Astrocyte (in vitro differentiated cells and primary cell): ENCODE results near the gene FBN1. TPM values are rescaled to one million over a fixed set of nuclear protein-coding genes. Genes with fewer than 3 reads are reported as not detected.

Source experiments
- DNase-seq: peaks from one replicate; pipeline ENCODE4 v3.0.0-alpha.2; 2010; ENCODE audit warnings: low read depth
- FAIRE-seq: peaks from 2 replicates; lab custom pipeline; 2011; peaks lifted over from hg19 to GRCh38; lab: Jason Lieb, UNC
- H2AFZ ChIP-seq: 2 replicates; pipeline ENCODE4 v1.6.0; 2012; ENCODE audit warnings: low read depth, low read length, inconsistent platforms
- H3K27ac ChIP-seq: 2 replicates; pipeline ENCODE4 v1.5.1; 2011; ENCODE audit warnings: low read depth, low read length, inconsistent platforms
- H3K27me3 ChIP-seq: 2 replicates; pipeline ENCODE4 v1.6.0; 2011; ENCODE audit warnings: low read length, inconsistent platforms; ENCODE audit not compliant: insufficient read depth
- H3K36me3 ChIP-seq: 2 replicates; pipeline ENCODE4 v1.5.1; 2011; ENCODE audit warnings: low read length, inconsistent platforms; ENCODE audit not compliant: insufficient read depth
- H3K4me1 ChIP-seq: 2 replicates; pipeline ENCODE4 v1.5.1; 2011; ENCODE audit warnings: low read length, inconsistent platforms; ENCODE audit not compliant: insufficient read depth
- H3K4me2 ChIP-seq: 2 replicates; pipeline ENCODE4 v1.6.0; 2012; ENCODE audit warnings: low read length, inconsistent platforms
- H3K4me3 ChIP-seq: 2 replicates; pipeline ENCODE4 v1.5.1; 2011; ENCODE audit warnings: low read depth, mild to moderate bottlenecking, low read length, inconsistent platforms; ENCODE audit not compliant: insufficient read depth
- H3K79me2 ChIP-seq: 2 replicates; pipeline ENCODE4 v1.6.0; 2012; ENCODE audit warnings: mild to moderate bottlenecking, low read length, inconsistent platforms; ENCODE audit not compliant: insufficient read depth
- H3K9ac ChIP-seq: 2 replicates; pipeline ENCODE4 v1.6.0; 2012; ENCODE audit warnings: mild to moderate bottlenecking, low read length, inconsistent platforms
- H3K9me3 ChIP-seq: 2 replicates; pipeline ENCODE4 v1.5.1; 2012; ENCODE audit warnings: low read depth, mild to moderate bottlenecking, low read length, inconsistent platforms; ENCODE audit not compliant: insufficient read depth
- H4K20me1 ChIP-seq: 2 replicates; pipeline ENCODE4 v1.6.0; 2012; ENCODE audit warnings: low read length, inconsistent platforms; ENCODE audit not compliant: insufficient read depth
- H3K27ac Mint-ChIP-seq: one replicate; pipeline ENCODE4 v1.8.0; 2021; ENCODE audit warnings: mild to moderate bottlenecking, mixed read lengths; ENCODE audit not compliant: unreplicated experiment
- H3K27me3 Mint-ChIP-seq: one replicate; pipeline ENCODE4 v1.8.0; 2021; ENCODE audit warnings: low read depth, mixed read lengths; ENCODE audit not compliant: unreplicated experiment
- H3K36me3 Mint-ChIP-seq: one replicate; pipeline ENCODE4 v1.8.0; 2021; ENCODE audit warnings: low read depth, mixed read lengths; ENCODE audit not compliant: unreplicated experiment
- H3K4me1 Mint-ChIP-seq: one replicate; pipeline ENCODE4 v1.8.0; 2021; ENCODE audit warnings: low read depth, mixed read lengths; ENCODE audit not compliant: unreplicated experiment
- H3K4me3 Mint-ChIP-seq: one replicate; pipeline ENCODE4 v1.8.0; 2021; ENCODE audit warnings: mild to moderate bottlenecking, moderate library complexity, mixed read lengths; ENCODE audit not compliant: unreplicated experiment
- H3K9me3 Mint-ChIP-seq: one replicate; pipeline ENCODE4 v1.8.0; 2021; ENCODE audit warnings: mild to moderate bottlenecking, mixed read lengths; ENCODE audit not compliant: unreplicated experiment
- CTCF ChIP-seq: IDR thresholded peaks from 2 replicates; pipeline ENCODE4 v1.5.1; 2011; ENCODE audit warnings: low read depth, mild to moderate bottlenecking, inconsistent platforms, low read length, moderate library complexity; ENCODE audit not compliant: insufficient read depth
- EZH2 ChIP-seq: IDR thresholded peaks from 2 replicates; pipeline ENCODE4 v1.6.1; 2012; ENCODE audit warnings: mild to moderate bottlenecking, low read length, inconsistent platforms; ENCODE audit not compliant: insufficient read depth
- total RNA-seq: library from RNA; stranded (reverse); gene quantifications from 2 replicates; pipeline ENCODE4 v1.2.1, GENCODE V29; 2021

Gene FBN1
- total RNA-seq, 1 donor from 2014 or later = 210 TPM

- Histone ChIP-seq H3K9ac (no peak overlapping the region), H3K79me2 (no peaks in the 10 kb centered on the region), H3K27me3 (no peaks in the 10 kb centered on the region), H2AFZ (no peak overlapping the region), H3K36me3 (peaks cover 71% of the 10 kb centered on the region), H3K4me2 (no peak overlapping the region), H3K9me3 (no peaks in the 10 kb centered on the region), H4K20me1 (no peaks in the 10 kb centered on the region), H3K4me3 (no peak overlapping the region), H3K4me1 (peaks cover 30% of the 10 kb centered on the region), H3K27ac (no peak overlapping the region)
- no peaks in the 10 kb centered on the region for H3K9me3 Mint-ChIP-seq
- no peak overlapping the region for H3K27ac Mint-ChIP-seq
- H3K4me3 Mint-ChIP-seq = no peak overlapping the region
- peaks cover 25% of the 10 kb centered on the region for H3K4me1 Mint-ChIP-seq
- no peak for DNase-seq
- no peaks in the 10 kb centered on the region for H3K27me3 Mint-ChIP-seq
- FAIRE-seq = no peak
- H3K36me3 Mint-ChIP-seq = peaks cover 43% of the 10 kb centered on the region
- TF ChIP-seq EZH2 = no peak
These were observed 220.5 kb downstream of the FBN1 start for GRCh38 chr15:48425051-48425450.

GRCh38 chr15:48423896-48424475 lies 221.5 kb downstream of the FBN1 start:
- Histone ChIP-seq H3K27me3 (no peaks in the 10 kb centered on the region), H3K4me3 (no peak overlapping the region), H3K9ac (no peak overlapping the region), H4K20me1 (no peaks in the 10 kb centered on the region), H3K27ac (no peak overlapping the region), H3K4me1 (peaks cover 30% of the 10 kb centered on the region), H3K9me3 (no peaks in the 10 kb centered on the region), H3K4me2 (no peak overlapping the region), H3K79me2 (no peaks in the 10 kb centered on the region), H3K36me3 (peaks cover 75% of the 10 kb centered on the region), H2AFZ (no peak overlapping the region)
- FAIRE-seq (no peak), DNase-seq (no peak)
- TF ChIP-seq EZH2 (no peak), CTCF (no peak)
- H3K36me3 Mint-ChIP-seq = peaks cover 47% of the 10 kb centered on the region
- H3K9me3 Mint-ChIP-seq = no peaks in the 10 kb centered on the region
- peak overlapping the region; percentile 73 for H3K27ac Mint-ChIP-seq
- H3K27me3 Mint-ChIP-seq = no peaks in the 10 kb centered on the region
- H3K4me1 Mint-ChIP-seq = peaks cover 25% of the 10 kb centered on the region
- no peak overlapping the region for H3K4me3 Mint-ChIP-seq

GRCh38 chr15:48423342-48423741 lies 222.2 kb downstream of the FBN1 start:
- TF ChIP-seq EZH2 = no peak
- Histone ChIP-seq H3K4me3 (no peak overlapping the region), H3K36me3 (peaks cover 81% of the 10 kb centered on the region), H3K27me3 (no peaks in the 10 kb centered on the region), H4K20me1 (no peaks in the 10 kb centered on the region), H3K79me2 (no peaks in the 10 kb centered on the region), H3K27ac (no peak overlapping the region), H3K9ac (no peak overlapping the region), H3K9me3 (no peaks in the 10 kb centered on the region), H3K4me1 (peaks cover 24% of the 10 kb centered on the region), H3K4me2 (no peak overlapping the region), H2AFZ (no peak overlapping the region)
- FAIRE-seq (no peak), DNase-seq (no peak)
- no peak overlapping the region for H3K27ac Mint-ChIP-seq
- no peaks in the 10 kb centered on the region for H3K9me3 Mint-ChIP-seq
- no peaks in the 10 kb centered on the region for H3K27me3 Mint-ChIP-seq
- H3K4me3 Mint-ChIP-seq = no peak overlapping the region
- H3K4me1 Mint-ChIP-seq = peaks cover 20% of the 10 kb centered on the region
- peaks cover 50% of the 10 kb centered on the region for H3K36me3 Mint-ChIP-seq
